ENCODE data around the gene AMT.

Gene AMT

GRCh38 chr3:49388289-49388820, 33.9 kb downstream of the AMT start:
- no peak for DNase-seq (ENCODE audit: low read depth, low spot score)

GRCh38 chr3:49387721-49388120, 34.6 kb downstream of the AMT start:
- DNase-seq (ENCODE audit: low read depth, low spot score) = no peak

- no peak for DNase-seq (ENCODE audit: low read depth, low spot score)
Observed at GRCh38 chr3:49386056-49386756, 36.1 kb downstream of the AMT start.

GRCh38 chr3:49385617-49386016, 36.7 kb downstream of the AMT start:
- no peak for DNase-seq (ENCODE audit: low read depth, low spot score)

GRCh38 chr3:49383387-49383786, 38.9 kb downstream of the AMT start:
- DNase-seq (ENCODE audit: low read depth, low spot score) = no peak

- DNase-seq (ENCODE audit: low read depth, low spot score) = no peak
Observed at GRCh38 chr3:49378249-49378895, 43.9 kb downstream of the AMT start.

GRCh38 chr3:49377483-49377882, 44.8 kb downstream of the AMT start:
- DNase-seq (ENCODE audit: low read depth, low spot score) = peak; percentile 10

- DNase-seq (ENCODE audit: low read depth, low spot score) = no peak
Observed at GRCh38 chr3:49371946-49372345, 50.3 kb downstream of the AMT start.

- no peak for DNase-seq (ENCODE audit: low read depth, low spot score)
Observed at GRCh38 chr3:49370585-49371290, 51.5 kb downstream of the AMT start.
